ENCODE measurements around the gene PLCD3. TPM values are rescaled to one million over a fixed set of nuclear protein-coding genes. Genes with fewer than 3 reads are reported as not detected.

Gene PLCD3
- total and polyA plus RNA-seq, 2 of the 13 experiments (the other 11 are each of a cell fraction or from before 2014, with no cell fraction given) = 11.3 to 39.1 TPM

DNA sequence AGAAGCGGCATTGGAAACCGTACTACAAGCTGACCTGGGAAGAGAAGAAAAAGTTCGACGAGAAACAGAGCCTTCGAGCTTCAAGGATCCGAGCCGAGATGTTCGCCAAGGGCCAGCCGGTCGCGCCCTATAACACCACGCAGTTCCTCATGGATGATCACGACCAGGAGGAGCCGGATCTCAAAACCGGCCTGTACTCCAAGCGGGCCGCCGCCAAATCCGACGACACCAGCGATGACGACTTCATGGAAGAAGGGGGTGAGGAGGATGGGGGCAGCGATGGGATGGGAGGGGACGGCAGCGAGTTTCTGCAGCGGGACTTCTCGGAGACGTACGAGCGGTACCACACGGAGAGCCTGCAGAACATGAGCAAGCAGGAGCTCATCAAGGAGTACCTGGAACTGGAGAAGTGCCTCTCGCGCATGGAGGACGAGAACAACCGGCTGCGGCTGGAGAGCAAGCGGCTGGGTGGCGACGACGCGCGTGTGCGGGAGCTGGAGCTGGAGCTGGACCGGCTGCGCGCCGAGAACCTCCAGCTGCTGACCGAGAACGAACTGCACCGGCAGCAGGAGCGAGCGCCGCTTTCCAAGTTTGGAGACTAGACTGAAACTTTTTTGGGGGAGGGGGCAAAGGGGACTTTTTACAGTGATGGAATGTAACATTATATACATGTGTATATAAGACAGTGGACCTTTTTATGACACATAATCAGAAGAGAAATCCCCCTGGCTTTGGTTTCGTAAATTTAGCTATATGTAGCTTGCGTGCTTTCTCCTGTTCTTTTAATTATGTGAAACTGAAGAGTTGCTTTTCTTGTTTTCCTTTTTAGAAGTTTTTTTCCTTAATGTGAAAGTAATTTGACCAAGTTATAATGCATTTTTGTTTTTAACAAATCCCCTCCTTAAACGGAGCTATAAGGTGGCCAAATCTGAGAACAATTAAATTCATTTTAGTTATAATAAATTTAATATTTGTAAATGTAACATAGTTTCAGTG lies 17.7 kb upstream of the PLCD3 start (continued):
- TF ChIP-seq GABPB1 (CRISPR knock-in tag; IDR thresholded peaks at IDR 0.05) (peak; percentile 11; the same call in 1 of the 2 replicates), THAP9 (CRISPR knock-in tag; IDR thresholded peaks at IDR 0.05; ENCODE audit: borderline replicate concordance) (peak; percentile 40; the same call in 1 of the 2 replicates), MIER3 (CRISPR knock-in tag; IDR thresholded peaks at IDR 0.05; ENCODE audit: borderline replicate concordance) (0 out of 2 replicates have a peak, but pooled peaks have one; percentile 31), KLF16 (CRISPR knock-in tag; IDR thresholded peaks at IDR 0.05) (0 out of 4 replicates have a peak, but pooled peaks of 1 of the 2 experiments have one; percentile 15), ZEB1 (IDR thresholded peaks at IDR 0.05; ENCODE audit: insufficient replicate concordance, low read depth) (no peak), FOXC1 (CRISPR knock-in tag; IDR thresholded peaks at IDR 0.05; ENCODE audit: borderline replicate concordance) (peak; percentile 30; the same call in 1 of the 2 replicates), RXRB (CRISPR knock-in tag; IDR thresholded peaks at IDR 0.05; ENCODE audit: borderline replicate concordance) (peak; percentile 33; the same call in 1 of the 2 replicates), ZNF629 (CRISPR knock-in tag; conservative IDR thresholded peaks at IDR 0.05) (no peak), ZNF687 (CRISPR knock-in tag; IDR thresholded peaks at IDR 0.05) (peak; percentile 85), ZNF33B (CRISPR knock-in tag; IDR thresholded peaks at IDR 0.05) (0 out of 2 replicates have a peak, but pooled peaks have one; percentile 36), ZNF333 (CRISPR knock-in tag; IDR thresholded peaks at IDR 0.05; ENCODE audit: borderline replicate concordance) (no peak; the same call in 1 of the 2 replicates), ZNF772 (CRISPR knock-in tag; IDR thresholded peaks at IDR 0.05) (no peak), ZNF768 (CRISPR knock-in tag; IDR thresholded peaks at IDR 0.05) (peak; percentile 50; the same call in 1 of the 2 replicates), CCDC6 (CRISPR knock-in tag; IDR thresholded peaks at IDR 0.05) (0 out of 2 replicates have a peak, but pooled peaks have one; percentile 22), JUN (CRISPR knock-in tag; IDR thresholded peaks at IDR 0.05) (no peak), HNF4A (CRISPR knock-in tag; IDR thresholded peaks at IDR 0.05) (0 out of 2 replicates have a peak, but pooled peaks have one; percentile 5), REL (CRISPR knock-in tag; conservative IDR thresholded peaks at IDR 0.05) (0 out of 2 replicates have a peak, but pooled peaks have one; percentile 46), SALL1 (CRISPR knock-in tag; IDR thresholded peaks at IDR 0.05) (peak; percentile 27; the same call in 1 of the 2 replicates)
- TF ChIP-seq, protein P1, sequence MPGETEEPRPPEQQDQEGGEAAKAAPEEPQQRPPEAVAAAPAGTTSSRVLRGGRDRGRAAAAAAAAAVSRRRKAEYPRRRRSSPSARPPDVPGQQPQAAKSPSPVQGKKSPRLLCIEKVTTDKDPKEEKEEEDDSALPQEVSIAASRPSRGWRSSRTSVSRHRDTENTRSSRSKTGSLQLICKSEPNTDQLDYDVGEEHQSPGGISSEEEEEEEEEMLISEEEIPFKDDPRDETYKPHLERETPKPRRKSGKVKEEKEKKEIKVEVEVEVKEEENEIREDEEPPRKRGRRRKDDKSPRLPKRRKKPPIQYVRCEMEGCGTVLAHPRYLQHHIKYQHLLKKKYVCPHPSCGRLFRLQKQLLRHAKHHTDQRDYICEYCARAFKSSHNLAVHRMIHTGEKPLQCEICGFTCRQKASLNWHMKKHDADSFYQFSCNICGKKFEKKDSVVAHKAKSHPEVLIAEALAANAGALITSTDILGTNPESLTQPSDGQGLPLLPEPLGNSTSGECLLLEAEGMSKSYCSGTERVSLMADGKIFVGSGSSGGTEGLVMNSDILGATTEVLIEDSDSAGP (CRISPR knock-in tag; IDR thresholded peaks at IDR 0.05; ENCODE audit: borderline replicate concordance) = peak; percentile 65; the same call in 1 of the 2 replicates
